Adrenal gland (tissue), 12 donors: ENCODE results near the gene RNF217. TPM values are rescaled to one million over a fixed set of nuclear protein-coding genes. Genes with fewer than 3 reads are reported as not detected.

ENCODE experiments used
- DNase-seq, 7 donors: peaks; one replicate each; pipeline ENCODE4 v3.0.0-alpha.2; 2019 to 2020
- H3K27ac ChIP-seq, 5 donors: fragments of 200-600 bp; sonication (generic) in 4 of 5; 1 replicate in 3 of 5; 2 replicates in 2 of 5; pipeline versions ENCODE4 v1.5.1 to v1.8.0; 2016 to 2020; ENCODE audit warnings: mild to moderate bottlenecking in 1 of 5
- H3K27me3 ChIP-seq: fragments of 200-600 bp; 2 replicates; pipeline ENCODE4 v1.8.0; 2021
- H3K36me3 ChIP-seq, 2 donors: fragments of 200-600 bp; replicated peaks in 1 of 2; 1 replicate in 1 of 2; 2 replicates in 1 of 2; pipeline versions ENCODE4 v1.5.1 to v1.8.0; 2018 to 2022
- H3K4me1 ChIP-seq, 2 donors: fragments of 200-600 bp; replicated peaks in 1 of 2; 1 replicate in 1 of 2; 2 replicates in 1 of 2; pipeline versions ENCODE4 v1.5.1 to v1.8.0; 2018 to 2021
- H3K4me3 ChIP-seq, 4 donors: fragments of 200-600 bp; sonication (generic) in 3 of 4; one replicate each; pipeline ENCODE4 v1.5.1; 2016 to 2018
- H3K9me3 ChIP-seq, 3 donors: fragments of 200-600 bp; sonication (generic) in 1 of 3; replicated peaks in 1 of 3; 1 replicate in 2 of 3; 2 replicates in 1 of 3; pipeline versions ENCODE4 v1.5.1 to v1.8.0; 2016 to 2021
- POLR2A ChIP-seq, 2 donors: fragments of 450-650 bp; IDR thresholded peaks; one replicate each; pipeline ENCODE4 v1.6.1; 2017; ENCODE audit warnings: antibody characterized with exemption in 2 of 2, mild to moderate bottlenecking in 2 of 2, moderate library complexity in 1 of 2
- WGBS, 4 donors: extraction: QIAGEN DNeasy Blood & Tissue Kit in 2 of 4; methylation state at CpG; one replicate each; pipeline versions ENCODE4 v1.1.5 to v1.1.7; 2013 to 2017; 5-methylcytosine and 5-hydroxymethylcytosine counted together
- intact Hi-C, 2 donors: fragments of 100-400 bp; cut with DNase I; formaldehyde crosslinking; loops; one replicate each; pipeline versions ENCODE4 v1.14.1 to v1.15.0; 2022 to 2023
- polyA plus RNA-seq, 3 donors: library from polyadenylated mRNA; stranded (reverse); fragments of 200-250 nt in 2 of 3; fragments of 350-450 nt in 1 of 3; fragmentation: Illumina TruSeq in 1 of 3; extraction: RNeasy Lipid Tissue Mini Kit (QIAGEN cat#74804) in 1 of 3; gene quantifications; one replicate each; pipeline ENCODE4 v1.2.3, GENCODE V29; 2013 to 2014
- total RNA-seq, 9 donors: library from RNA; depleted of rRNA in 4 of 9; stranded (reverse); fragments of >200 nt in 4 of 9; fragments of 120-200 nt in 1 of 9; fragmentation: NEBNext Ultra II Directional in 1 of 9; extraction: Animal tissue kit (Norgen Biotek cat#: 25700) in 1 of 9; gene quantifications; one replicate each; pipeline versions ENCODE4 v1.1.0 to v1.2.4, GENCODE V29; 2013 to 2023
- TF ChIP-seq, protein P1 (sequence below), 6 experiments: fragments of 450-650 bp in 4 of 6; fragments of 200-600 bp in 2 of 6; sonication (generic) in 1 of 6; IDR thresholded peaks; 1 replicate in 5 of 6; 2 replicates in 1 of 6; pipeline versions ENCODE4 v1.5.1 to v1.8.0; 2016 to 2021; ENCODE audit warnings: antibody characterized with exemption in 6 of 6, mild to moderate bottlenecking in 2 of 6, moderate library complexity in 1 of 6
- donor health status: healthy with polysubstance abuse.
- donor health status: Bipolar disorder and iron deficiency.
- donor health status: DM: yes; HTN: yes; CAD: no.
- donor health status: DM: no; HTN: no; CAD: no.
- donor health status: DM: no; HTN: no; CAD: no.
- donor health status: DM: yes; HTN: yes; CAD: no.

The RNF217 gene
- total and polyA plus RNA-seq, 12 donors: 4.6 to 23.0 (median 11.5) TPM

DNA sequence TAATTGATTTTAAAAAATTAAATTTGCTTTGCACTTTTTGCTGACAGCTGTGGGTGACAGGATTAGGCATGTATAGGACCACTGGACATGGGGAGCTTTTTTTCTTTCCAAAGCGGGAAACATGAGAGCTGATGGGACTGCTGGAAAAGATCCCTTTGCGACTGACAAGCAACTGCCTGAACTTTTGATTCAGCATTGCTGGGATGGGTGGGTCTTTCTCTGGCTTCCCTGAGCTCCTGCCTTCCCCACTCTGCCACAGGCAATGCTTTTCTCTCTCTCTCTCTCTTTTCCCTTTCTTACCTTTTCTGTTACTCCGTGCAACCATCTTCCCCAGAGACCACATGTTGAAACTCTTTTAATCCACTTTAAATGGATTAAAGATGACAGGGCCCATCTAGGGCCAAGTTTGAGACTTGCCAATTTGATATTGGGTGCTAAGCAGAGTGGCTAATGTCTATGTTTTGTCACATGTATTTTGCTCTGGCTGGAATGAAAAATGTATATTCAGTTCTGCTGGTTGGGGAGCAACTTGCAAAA is 157.9 kb downstream of the RNF217 start:
- no peak for DNase-seq
- Histone ChIP-seq H3K4me1 (no peaks in the 10 kb centered on the region), H3K36me3 (no peaks in the 10 kb centered on the region), H3K27ac (no peak overlapping the region), H3K4me3 (no peak overlapping the region), H3K9me3 (no peaks in the 10 kb centered on the region), H3K27me3 (no peaks in the 10 kb centered on the region)
- intact Hi-C loops: loop anchor here in 1 of 2 donors (10.0 kb wide), 1 partner anchor 1265 kb away; no protein-coding TSS in a partner anchor
- WGBS, 4 donors: 74 to 93% (median 87%) methylated on average over 3 of the region's 3 CpGs
- TF ChIP-seq, protein P1, sequence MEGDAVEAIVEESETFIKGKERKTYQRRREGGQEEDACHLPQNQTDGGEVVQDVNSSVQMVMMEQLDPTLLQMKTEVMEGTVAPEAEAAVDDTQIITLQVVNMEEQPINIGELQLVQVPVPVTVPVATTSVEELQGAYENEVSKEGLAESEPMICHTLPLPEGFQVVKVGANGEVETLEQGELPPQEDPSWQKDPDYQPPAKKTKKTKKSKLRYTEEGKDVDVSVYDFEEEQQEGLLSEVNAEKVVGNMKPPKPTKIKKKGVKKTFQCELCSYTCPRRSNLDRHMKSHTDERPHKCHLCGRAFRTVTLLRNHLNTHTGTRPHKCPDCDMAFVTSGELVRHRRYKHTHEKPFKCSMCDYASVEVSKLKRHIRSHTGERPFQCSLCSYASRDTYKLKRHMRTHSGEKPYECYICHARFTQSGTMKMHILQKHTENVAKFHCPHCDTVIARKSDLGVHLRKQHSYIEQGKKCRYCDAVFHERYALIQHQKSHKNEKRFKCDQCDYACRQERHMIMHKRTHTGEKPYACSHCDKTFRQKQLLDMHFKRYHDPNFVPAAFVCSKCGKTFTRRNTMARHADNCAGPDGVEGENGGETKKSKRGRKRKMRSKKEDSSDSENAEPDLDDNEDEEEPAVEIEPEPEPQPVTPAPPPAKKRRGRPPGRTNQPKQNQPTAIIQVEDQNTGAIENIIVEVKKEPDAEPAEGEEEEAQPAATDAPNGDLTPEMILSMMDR (IDR thresholded peaks at IDR 0.05): no peak
- no peak for TF ChIP-seq POLR2A (IDR thresholded peaks at IDR 0.05)

DNA sequence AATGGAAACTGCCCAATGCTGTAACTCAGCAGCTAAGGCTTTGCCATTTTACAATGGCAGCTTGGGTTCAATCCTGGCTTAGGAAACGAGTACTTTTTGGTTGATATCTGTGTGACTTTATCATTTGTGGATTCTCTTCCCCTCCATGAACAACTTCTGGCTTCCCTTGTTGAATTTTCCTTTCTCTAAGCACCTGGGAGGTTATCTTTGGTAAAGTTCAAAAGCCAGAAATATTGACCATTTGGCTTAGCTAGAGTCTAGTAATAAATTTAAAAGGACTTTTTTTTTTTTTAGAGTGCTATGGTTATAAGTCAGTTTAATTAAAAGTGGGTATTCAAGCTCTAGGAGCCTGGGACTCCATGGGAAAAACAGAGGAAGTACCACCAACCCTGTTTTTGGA is 159.7 kb downstream of the RNF217 start:
- Histone ChIP-seq H3K36me3 (no peaks in the 10 kb centered on the region), H3K27me3 (no peaks in the 10 kb centered on the region), H3K9me3 (no peaks in the 10 kb centered on the region), H3K4me3 (no peak overlapping the region), H3K4me1 (no peaks in the 10 kb centered on the region), H3K27ac (no peak overlapping the region)
- 57 to 88% (median 74%) methylated on average over 1 of the region's 1 CpG for WGBS, 4 donors
- TF ChIP-seq, protein P1 (IDR thresholded peaks at IDR 0.05): no peak
- no peak for TF ChIP-seq POLR2A (IDR thresholded peaks at IDR 0.05)
- DNase-seq: no peak
- intact Hi-C loops: loop anchor here in 1 of 2 donors (10.0 kb wide), 1 partner anchor 1267 kb away; no protein-coding TSS in a partner anchor

DNA sequence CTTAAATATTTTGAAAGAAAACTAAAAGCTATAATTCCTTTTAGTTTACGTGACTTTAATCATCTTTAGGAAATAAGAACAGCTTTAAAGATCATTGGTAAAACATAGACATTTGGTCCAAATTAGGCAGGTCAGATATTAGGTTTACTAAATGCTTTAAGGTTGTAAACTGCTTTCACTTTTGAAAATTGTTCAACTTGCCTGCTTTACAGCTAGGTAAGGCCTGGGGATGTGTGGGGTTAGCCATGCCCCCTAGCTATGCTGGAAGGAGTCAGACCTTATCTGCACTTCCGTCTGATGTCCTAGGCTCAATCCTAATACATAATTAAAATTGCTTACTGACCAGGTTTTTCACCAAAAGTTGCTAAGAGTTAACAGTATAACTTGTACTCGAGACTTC is 160.8 kb downstream of the RNF217 start:
- 83 to 91% (median 86%) methylated on average over 3 of the region's 3 CpGs for WGBS, 4 donors
- intact Hi-C loops: loop anchor here in 1 of 2 donors (10.0 kb wide), 1 partner anchor 1268 kb away; no protein-coding TSS in a partner anchor
- Histone ChIP-seq H3K4me1 (no peaks in the 10 kb centered on the region), H3K9me3 (no peaks in the 10 kb centered on the region), H3K36me3 (no peaks in the 10 kb centered on the region), H3K4me3 (no peak overlapping the region), H3K27ac (no peak overlapping the region), H3K27me3 (no peaks in the 10 kb centered on the region)
- TF ChIP-seq POLR2A (IDR thresholded peaks at IDR 0.05): no peak
- TF ChIP-seq, protein P1 (IDR thresholded peaks at IDR 0.05): no peak
- no peak for DNase-seq

DNA sequence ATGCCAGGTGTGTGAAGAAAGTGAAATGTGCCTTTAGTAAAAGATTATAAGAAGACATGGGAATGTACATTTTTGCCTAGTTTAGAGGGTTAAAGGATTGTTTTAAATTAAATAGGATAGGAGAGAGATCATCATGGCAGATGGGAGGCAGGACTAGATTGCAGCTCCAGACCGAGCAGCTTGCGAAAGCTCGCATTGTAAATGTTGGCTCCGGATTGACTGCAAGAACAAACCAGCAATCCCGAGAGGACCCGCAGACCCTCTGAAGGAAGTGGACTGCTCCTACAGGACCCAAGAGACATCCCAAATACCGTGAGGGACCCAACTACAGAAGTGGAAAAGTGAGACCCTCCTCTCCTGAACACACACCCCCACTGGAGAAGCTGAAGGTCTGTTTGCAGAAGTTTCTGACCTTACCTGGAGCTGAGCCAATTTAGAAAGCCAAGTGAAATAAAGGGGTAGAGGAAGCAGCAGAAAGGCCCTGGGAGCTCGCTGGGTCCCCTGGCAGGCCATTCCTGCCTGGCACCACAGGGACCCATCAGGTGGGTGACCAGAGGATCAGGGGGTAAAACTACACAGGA is 161.3 kb downstream of the RNF217 start:
- TF ChIP-seq, protein P1 (IDR thresholded peaks at IDR 0.05): no peak
- no peak for TF ChIP-seq POLR2A (IDR thresholded peaks at IDR 0.05)
- no peak overlapping the region for H3K4me3 ChIP-seq
- no peak for DNase-seq
- no peaks in the 10 kb centered on the region for H3K36me3 ChIP-seq
- H3K27me3 ChIP-seq: no peaks in the 10 kb centered on the region
- WGBS, 4 donors: 75 to 84% (median 79%) methylated on average over 8 of the region's 8 CpGs
- H3K9me3 ChIP-seq: no peaks in the 10 kb centered on the region
- intact Hi-C loops: loop anchor here in 1 of 2 donors (10.0 kb wide), 1 partner anchor 1269 kb away; no protein-coding TSS in a partner anchor
- H3K4me1 ChIP-seq: no peaks in the 10 kb centered on the region
- no peak overlapping the region for H3K27ac ChIP-seq
